Retinal pigment epithelial cell (primary cell): ENCODE results near the gene NTSR1.

Experiments
- DNase-seq: peaks from one replicate; pipeline ENCODE4 v3.0.0-alpha.2; 2010; ENCODE audit warnings: low read depth
- H3K4me3 ChIP-seq: 2 replicates; pipeline ENCODE4 v1.5.1; 2011; ENCODE audit warnings: mild to moderate bottlenecking, low read length, control low read depth, moderate library complexity
- TF ChIP-seq, protein P1 (sequence below): conservative IDR thresholded peaks from 2 replicates; pipeline ENCODE4 v1.5.1; 2011; ENCODE audit warnings: low read depth, low read length, control low read depth, inconsistent platforms

NTSR1 gene

DNA sequence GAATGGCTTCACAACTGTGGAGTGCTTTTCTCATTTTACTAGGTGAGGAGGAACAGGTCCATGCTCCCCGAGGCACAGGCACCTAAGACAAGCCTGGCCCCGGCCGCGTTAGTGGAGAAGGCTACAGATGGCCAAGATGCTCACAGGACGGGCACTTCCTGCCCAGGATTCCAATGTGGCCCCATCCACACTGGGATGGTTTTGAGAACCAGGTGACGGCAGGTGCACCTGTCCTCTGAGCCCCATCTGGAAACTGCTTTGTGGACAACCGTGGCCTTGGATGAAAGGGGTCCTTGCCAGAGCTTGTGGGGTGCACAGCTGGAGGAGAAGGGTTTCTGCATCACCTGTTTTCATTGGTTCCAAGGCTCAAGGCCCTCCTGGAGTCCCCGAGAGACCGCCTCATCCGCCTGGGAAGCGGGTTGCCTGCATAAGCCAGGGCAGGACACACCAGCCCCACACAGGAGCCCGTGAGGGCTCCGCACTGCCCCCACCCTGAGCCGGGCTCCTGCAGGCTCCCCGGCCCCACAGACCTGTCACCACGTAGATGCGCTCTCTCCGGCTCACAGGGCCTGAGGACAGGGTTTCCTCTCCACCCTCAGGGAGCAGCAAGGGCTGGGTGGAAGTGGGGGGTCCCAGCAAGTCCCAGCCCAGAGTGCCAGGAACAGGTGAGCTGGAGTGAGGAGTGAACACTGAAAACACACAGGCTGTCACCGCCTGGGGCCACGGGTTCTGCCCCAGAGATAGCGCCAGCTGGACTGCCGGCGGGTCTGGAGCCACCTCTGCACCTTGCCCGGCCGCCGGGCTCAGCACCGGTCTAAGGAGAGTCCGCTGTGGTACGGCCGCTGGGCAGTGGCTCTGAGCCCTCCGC is 18.3 kb downstream of the NTSR1 start:
- TF ChIP-seq, protein P1, sequence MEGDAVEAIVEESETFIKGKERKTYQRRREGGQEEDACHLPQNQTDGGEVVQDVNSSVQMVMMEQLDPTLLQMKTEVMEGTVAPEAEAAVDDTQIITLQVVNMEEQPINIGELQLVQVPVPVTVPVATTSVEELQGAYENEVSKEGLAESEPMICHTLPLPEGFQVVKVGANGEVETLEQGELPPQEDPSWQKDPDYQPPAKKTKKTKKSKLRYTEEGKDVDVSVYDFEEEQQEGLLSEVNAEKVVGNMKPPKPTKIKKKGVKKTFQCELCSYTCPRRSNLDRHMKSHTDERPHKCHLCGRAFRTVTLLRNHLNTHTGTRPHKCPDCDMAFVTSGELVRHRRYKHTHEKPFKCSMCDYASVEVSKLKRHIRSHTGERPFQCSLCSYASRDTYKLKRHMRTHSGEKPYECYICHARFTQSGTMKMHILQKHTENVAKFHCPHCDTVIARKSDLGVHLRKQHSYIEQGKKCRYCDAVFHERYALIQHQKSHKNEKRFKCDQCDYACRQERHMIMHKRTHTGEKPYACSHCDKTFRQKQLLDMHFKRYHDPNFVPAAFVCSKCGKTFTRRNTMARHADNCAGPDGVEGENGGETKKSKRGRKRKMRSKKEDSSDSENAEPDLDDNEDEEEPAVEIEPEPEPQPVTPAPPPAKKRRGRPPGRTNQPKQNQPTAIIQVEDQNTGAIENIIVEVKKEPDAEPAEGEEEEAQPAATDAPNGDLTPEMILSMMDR = no peak
- no peak for DNase-seq
- H3K4me3 ChIP-seq = no peak overlapping the region

DNA sequence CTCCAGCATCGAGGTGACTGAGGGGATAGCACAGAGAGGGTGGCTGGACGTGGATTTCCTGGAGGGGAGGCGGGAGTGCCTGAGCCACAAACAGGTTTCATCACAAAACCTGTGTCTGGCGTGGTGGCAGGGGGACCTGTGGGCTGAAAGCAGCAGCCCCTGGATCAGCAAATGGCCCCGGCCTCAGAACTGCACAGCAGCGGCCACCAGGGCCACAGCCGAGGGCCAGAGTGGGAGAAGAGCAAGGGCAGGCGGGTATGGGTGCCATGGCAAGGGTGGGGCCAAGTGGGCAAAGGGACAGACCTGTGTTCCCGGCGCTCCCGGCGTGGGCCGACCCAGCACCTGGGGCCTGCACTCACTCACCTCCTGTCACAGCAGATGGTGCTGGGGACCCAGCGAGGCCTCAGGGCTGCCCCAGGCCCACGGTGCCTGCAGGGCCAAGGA is 19.0 kb downstream of the NTSR1 start:
- no peak for DNase-seq
- TF ChIP-seq, protein P1 = no peak
- H3K4me3 ChIP-seq = no peak overlapping the region

DNA sequence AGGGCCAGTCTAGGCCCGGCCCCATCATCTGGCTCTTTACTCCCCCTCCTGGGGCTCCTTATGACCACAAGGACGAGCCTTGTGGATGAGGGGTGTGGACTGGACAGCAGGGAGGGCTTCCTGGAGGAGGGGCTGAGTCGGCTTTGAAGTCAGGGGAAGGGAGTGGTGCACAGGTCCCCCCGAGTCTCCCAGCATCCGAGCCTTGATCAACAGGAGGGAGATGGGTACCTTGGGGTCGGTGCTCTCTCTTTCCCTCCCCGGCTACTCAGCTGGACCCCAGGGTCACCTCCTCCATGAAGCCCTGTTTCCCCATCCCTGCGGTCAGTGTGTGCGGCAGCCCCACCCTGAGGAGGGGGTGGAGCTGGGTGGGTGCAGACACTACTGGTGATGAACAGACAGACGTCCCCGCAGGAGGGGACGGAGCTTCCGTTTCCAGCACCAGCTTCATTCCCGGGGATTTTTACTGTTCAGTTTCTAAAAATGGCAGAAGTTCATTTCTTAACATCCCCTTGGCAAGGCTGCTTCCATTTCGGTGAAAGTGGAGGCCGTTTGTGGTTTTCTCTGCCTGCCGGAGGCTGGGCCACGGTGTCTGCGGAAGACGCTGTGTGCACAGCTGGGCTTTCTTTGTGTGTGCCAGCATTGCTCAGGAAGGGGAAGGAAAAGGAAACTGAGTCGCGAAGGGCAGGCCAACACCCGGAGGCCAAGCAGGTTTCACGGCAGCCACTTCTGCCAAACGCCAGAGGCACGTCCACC is 19.6 kb downstream of the NTSR1 start:
- TF ChIP-seq, protein P1 = no peak
- DNase-seq = no peak
- H3K4me3 ChIP-seq = no peak overlapping the region

DNA sequence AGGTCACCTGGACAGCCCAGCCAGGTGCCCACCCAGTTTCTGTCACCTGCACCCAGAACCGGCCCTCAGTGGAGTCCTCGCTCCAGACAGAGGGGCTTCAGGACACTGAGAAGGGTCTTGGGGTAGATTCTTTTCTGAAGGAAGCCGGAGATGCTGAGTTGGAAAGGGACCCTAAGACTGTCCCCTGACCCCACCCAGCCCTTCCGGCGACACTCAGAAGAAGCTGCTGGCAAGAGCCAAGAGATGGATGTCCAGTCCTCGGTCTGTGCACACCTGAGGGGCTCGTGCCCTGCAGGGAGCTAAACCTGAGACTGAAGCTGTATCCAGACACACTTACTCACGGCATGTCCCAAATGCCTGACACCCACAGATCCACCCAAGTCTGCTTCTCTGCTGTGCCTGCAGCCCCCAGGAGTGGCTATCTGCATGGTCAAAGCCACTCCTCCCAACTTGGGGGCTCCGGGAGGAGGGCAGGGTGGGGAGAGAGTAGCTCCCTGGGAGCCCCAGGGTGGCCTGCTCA is 20.2 kb downstream of the NTSR1 start:
- TF ChIP-seq, protein P1 = no peak
- no peak overlapping the region for H3K4me3 ChIP-seq
- DNase-seq = no peak

DNA sequence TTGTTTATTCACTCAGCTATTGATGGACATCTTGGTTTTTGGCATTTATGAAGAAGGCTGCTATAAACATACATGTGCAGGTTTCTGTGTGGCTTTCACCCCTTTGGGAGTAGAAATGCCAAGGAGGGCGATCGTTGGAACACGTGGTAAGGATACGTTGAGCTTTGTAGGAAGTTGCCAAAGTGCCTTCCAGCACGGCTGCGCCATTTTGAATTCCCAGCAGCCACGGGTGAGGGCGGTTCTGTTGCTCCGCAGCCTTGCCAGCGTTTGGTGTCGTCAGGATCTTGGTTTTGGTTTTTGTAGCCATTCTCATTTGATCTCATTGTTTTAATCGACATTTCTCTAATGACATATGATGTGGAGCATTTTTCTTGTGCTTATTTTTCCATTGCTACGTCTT is 21.8 kb downstream of the NTSR1 start:
- H3K4me3 ChIP-seq = no peak overlapping the region
- TF ChIP-seq, protein P1 = no peak
- DNase-seq = no peak

DNA sequence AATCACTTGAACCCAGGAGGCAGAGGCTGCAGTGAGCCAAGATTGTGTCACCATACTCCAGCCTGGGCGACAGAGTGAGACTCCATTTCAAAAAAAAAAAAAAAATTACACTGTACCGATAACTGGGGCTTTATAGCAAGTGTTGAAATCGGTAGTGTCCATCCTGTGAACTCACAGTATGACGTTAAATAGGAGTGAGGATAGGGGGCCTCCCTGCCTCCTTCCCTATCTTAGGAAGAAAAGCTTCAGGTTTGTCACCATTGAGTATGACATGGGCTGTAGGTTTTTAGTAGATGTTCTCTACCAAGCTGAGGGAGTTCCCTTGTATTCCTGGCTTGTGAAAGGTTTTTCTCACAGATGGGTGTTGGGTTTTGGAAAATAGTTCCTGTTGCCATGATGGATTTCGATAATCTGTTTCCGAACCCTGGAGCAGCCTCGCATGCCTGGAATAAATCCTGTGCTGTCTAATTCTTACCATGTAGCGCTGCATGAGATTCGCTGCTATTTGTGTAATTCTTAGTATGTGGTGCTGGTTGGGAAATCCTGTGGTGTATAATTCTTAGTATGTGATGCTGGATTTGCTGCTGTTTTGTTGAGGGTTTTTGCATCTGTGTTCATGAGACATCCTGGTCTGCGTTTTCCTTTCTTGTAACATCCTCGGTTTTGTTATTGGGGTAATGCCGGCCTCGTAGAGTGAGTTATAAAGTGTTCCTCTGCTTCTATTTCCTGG is 23.6 kb downstream of the NTSR1 start:
- TF ChIP-seq, protein P1 = no peak
- no peak overlapping the region for H3K4me3 ChIP-seq
- DNase-seq = no peak
